GM10266 (cell line): ENCODE results near the gene CENPC.
"Not testable (repeated sequence)": the region's sequence is repeated elsewhere in the genome, so short reads cannot be mapped to it uniquely, and the experiment has no call there.

ENCODE experiments used
- DNase-seq: peaks from one replicate; pipeline ENCODE4 v3.0.0; 2012; ENCODE audit errors: extremely low spot score
- CTCF ChIP-seq: IDR thresholded peaks from 2 replicates; pipeline ENCODE4 v1.5.1; 2012; ENCODE audit warnings: mild to moderate bottlenecking, low read depth; ENCODE audit not compliant: control insufficient read depth, insufficient read depth; ENCODE audit errors: missing control alignments

CENPC gene

GRCh38 chr4:67452100-67452845 is 93.0 kb downstream of the CENPC start:
- no peak for DNase-seq
- no peak for TF ChIP-seq CTCF

GRCh38 chr4:67451464-67451863 is 93.8 kb downstream of the CENPC start:
- no peak for TF ChIP-seq CTCF

GRCh38 chr4:67448621-67449020 is 96.7 kb downstream of the CENPC start:
- TF ChIP-seq CTCF: no peak
- DNase-seq: no peak

More at GRCh38 chr4:67451464-67451863, 93.8 kb downstream of the CENPC start:
- DNase-seq: no peak

GRCh38 chr4:67447873-67448272 is 97.4 kb downstream of the CENPC start:
- DNase-seq: no peak
- no peak for TF ChIP-seq CTCF

- no peak for TF ChIP-seq CTCF
Observed at GRCh38 chr4:67446811-67447210, 98.5 kb downstream of the CENPC start.

GRCh38 chr4:67445881-67446280 is 99.4 kb downstream of the CENPC start:
- DNase-seq: not testable (repeated sequence)

More at GRCh38 chr4:67446811-67447210, 98.5 kb downstream of the CENPC start:
- DNase-seq: no peak

- DNase-seq: no peak
- no peak for TF ChIP-seq CTCF
Observed at GRCh38 chr4:67438975-67439374, 106.3 kb downstream of the CENPC start.
